Tibial nerve (tissue), 4 donors: ENCODE data around the gene SCN9A. TPM values are rescaled to one million over a fixed set of nuclear protein-coding genes. Genes with fewer than 3 reads are reported as not detected.

Experiments used
- DNase-seq, 2 donors: peaks; one replicate each; pipeline ENCODE4 v3.0.0-alpha.2; 2019; ENCODE audit warnings: low spot score in 2 of 2
- H3K27ac ChIP-seq, 4 donors: fragments of 200-600 bp; sonication (generic) in 3 of 4; one replicate each; pipeline ENCODE4 v1.5.1; 2017 to 2019; ENCODE audit warnings: mild to moderate bottlenecking in 1 of 4
- H3K27me3 ChIP-seq, 2 donors: fragments of 200-600 bp; sonication (generic) in 1 of 2; one replicate each; pipeline versions ENCODE4 v1.5.1 to v1.6.0; 2017 to 2019
- H3K36me3 ChIP-seq, 3 donors: fragments of 200-600 bp; sonication (generic); one replicate each; pipeline ENCODE4 v1.5.1; 2018 to 2019
- H3K4me1 ChIP-seq, 4 donors: fragments of 200-600 bp; sonication (generic) in 3 of 4; one replicate each; pipeline ENCODE4 v1.5.1; 2017 to 2019
- H3K4me3 ChIP-seq, 4 donors: fragments of 200-600 bp; sonication (generic) in 3 of 4; one replicate each; pipeline ENCODE4 v1.5.1; 2017 to 2019; ENCODE audit warnings: mild to moderate bottlenecking in 1 of 4, moderate library complexity in 1 of 4
- H3K9me3 ChIP-seq, 4 donors: fragments of 200-600 bp; sonication (generic) in 3 of 4; one replicate each; pipeline ENCODE4 v1.5.1; 2017 to 2019
- CTCF ChIP-seq, 5 experiments: fragments of 200-600 bp in 3 of 5; fragments of 450-650 bp in 2 of 5; sonication (generic) in 3 of 5; IDR thresholded peaks; one replicate each; pipeline ENCODE4 v1.5.1; 2016 to 2019; ENCODE audit warnings: antibody characterized with exemption in 5 of 5, mild to moderate bottlenecking in 3 of 5, moderate library complexity in 2 of 5
- EP300 ChIP-seq, 2 donors: sonication (generic); formaldehyde crosslinking; IDR thresholded peaks; one replicate each; pipeline ENCODE4 v1.6.1; 2017; ENCODE audit warnings: antibody characterized with exemption in 2 of 2, mild to moderate bottlenecking in 1 of 2
- POLR2A ChIP-seq, 2 donors: fragments of 450-650 bp; IDR thresholded peaks; one replicate each; pipeline ENCODE4 v1.6.1; 2017; ENCODE audit warnings: antibody characterized with exemption in 2 of 2, mild to moderate bottlenecking in 2 of 2, moderate library complexity in 2 of 2
- WGBS, 2 donors: methylation state at CpG; one replicate each; pipeline ENCODE4 v1.1.5; 2018; 5-methylcytosine and 5-hydroxymethylcytosine counted together
- total RNA-seq, 4 donors: library from RNA; depleted of rRNA; stranded (reverse); fragments of >200 nt; gene quantifications; one replicate each; pipeline ENCODE4 v1.1.0, GENCODE V29; 2016

SCN9A gene
- total RNA-seq, 4 donors from 2014 or later: 8.2 to 36.1 (median 17.2) TPM

GRCh38 chr2:166376488-166376828 lies 714 bp upstream of the SCN9A start:
- Histone ChIP-seq H3K4me1 (peaks cover 0 to 13% (median 0%) of the 10 kb centered on the region in 4 donors), H3K27me3 (no peaks in the 10 kb centered on the region), H3K36me3 (no peaks in the 10 kb centered on the region), H3K9me3 (no peaks in the 10 kb centered on the region), H3K4me3 (peak overlapping the region; percentile 48 to 80 (median 62)), H3K27ac (peak overlapping the region; percentile 14 to 77 (median 64))
- WGBS, 2 donors: 6% methylated on average over 11 of the region's 11 CpGs
- TF ChIP-seq EP300 (IDR thresholded peaks at IDR 0.05): no peak
- TF ChIP-seq CTCF (IDR thresholded peaks at IDR 0.05): no peak
- TF ChIP-seq POLR2A (IDR thresholded peaks at IDR 0.05): no peak
- DNase-seq: no peak

GRCh38 chr2:166375195-166375735 lies 479 bp downstream of the SCN9A start:
- Histone ChIP-seq H3K4me3 (peak overlapping the region; percentile 48 to 80 (median 62)), H3K27ac (peak overlapping the region; percentile 14 to 77 (median 64)), H3K27me3 (no peaks in the 10 kb centered on the region), H3K9me3 (no peaks in the 10 kb centered on the region), H3K36me3 (no peaks in the 10 kb centered on the region), H3K4me1 (peaks cover 0 to 13% (median 0%) of the 10 kb centered on the region in 4 donors)
- WGBS, 2 donors: 0 to 1% methylated on average over 14 to 17 of the region's 17 CpGs
- no peak for DNase-seq
- TF ChIP-seq CTCF (IDR thresholded peaks at IDR 0.05): no peak
- TF ChIP-seq EP300 (IDR thresholded peaks at IDR 0.05): no peak
- TF ChIP-seq POLR2A (IDR thresholded peaks at IDR 0.05): no peak

GRCh38 chr2:166373951-166374350 lies 1.8 kb downstream of the SCN9A start:
- Histone ChIP-seq H3K4me3 (no peak overlapping the region), H3K4me1 (peaks cover 0 to 13% (median 0%) of the 10 kb centered on the region in 4 donors), H3K9me3 (no peaks in the 10 kb centered on the region), H3K36me3 (no peaks in the 10 kb centered on the region), H3K27ac (no peak overlapping the region), H3K27me3 (no peaks in the 10 kb centered on the region)
- no peak for DNase-seq
- TF ChIP-seq EP300 (IDR thresholded peaks at IDR 0.05) (no peak), CTCF (IDR thresholded peaks at IDR 0.05) (no peak), POLR2A (IDR thresholded peaks at IDR 0.05) (no peak)

GRCh38 chr2:166373539-166373938 lies 2.2 kb downstream of the SCN9A start:
- H3K27me3 ChIP-seq: no peaks in the 10 kb centered on the region
- DNase-seq: no peak

GRCh38 chr2:166373105-166373504 lies 2.6 kb downstream of the SCN9A start:
- H3K27me3 ChIP-seq: no peaks in the 10 kb centered on the region
- H3K4me1 ChIP-seq: peaks cover 0 to 13% (median 0%) of the 10 kb centered on the region in 4 donors
- WGBS, 2 donors: 28 to 35% methylated on average over 2 of the region's 2 CpGs

More at GRCh38 chr2:166373539-166373938, 2.2 kb downstream of the SCN9A start:
- Histone ChIP-seq H3K27ac (no peak overlapping the region), H3K4me3 (no peak overlapping the region), H3K36me3 (no peaks in the 10 kb centered on the region), H3K9me3 (no peaks in the 10 kb centered on the region), H3K4me1 (peaks cover 0 to 13% (median 0%) of the 10 kb centered on the region in 4 donors)
- TF ChIP-seq CTCF (IDR thresholded peaks at IDR 0.05) (no peak), POLR2A (IDR thresholded peaks at IDR 0.05) (no peak), EP300 (IDR thresholded peaks at IDR 0.05) (no peak)

More at GRCh38 chr2:166373105-166373504, 2.6 kb downstream of the SCN9A start:
- no peak for DNase-seq
- Histone ChIP-seq H3K36me3 (no peaks in the 10 kb centered on the region), H3K9me3 (no peaks in the 10 kb centered on the region), H3K27ac (no peak overlapping the region), H3K4me3 (no peak overlapping the region)
- no peak for TF ChIP-seq EP300 (IDR thresholded peaks at IDR 0.05)
- no peak for TF ChIP-seq CTCF (IDR thresholded peaks at IDR 0.05)
- no peak for TF ChIP-seq POLR2A (IDR thresholded peaks at IDR 0.05)
